ENCODE measurements around the gene MS4A10. TPM values are rescaled to one million over a fixed set of nuclear protein-coding genes. Genes with fewer than 3 reads are reported as not detected.

Gene MS4A10
- total RNA-seq, 1 donor from 2014 or later = not detected

DNA sequence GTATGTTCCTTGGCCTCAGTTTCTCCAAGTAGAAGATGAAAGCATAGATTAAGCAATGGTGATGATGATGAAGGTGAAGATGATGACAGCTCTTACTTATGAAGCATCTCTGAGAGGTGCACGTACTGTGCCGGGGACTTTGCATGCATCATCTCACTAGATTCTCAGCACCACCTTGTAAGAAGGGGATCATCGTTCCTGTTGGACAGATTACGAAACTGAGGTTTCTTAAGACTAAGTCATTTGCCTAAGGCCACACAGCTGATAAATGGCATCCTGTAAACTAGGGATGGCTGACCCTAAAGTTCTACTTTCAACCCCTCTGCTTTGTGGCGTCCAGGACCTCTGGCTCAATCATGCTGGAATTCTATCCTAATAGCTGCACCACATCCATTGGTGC lies 19.8 kb upstream of the MS4A10 start:
- DNase-seq (ENCODE audit: low read depth) = no peak

DNA sequence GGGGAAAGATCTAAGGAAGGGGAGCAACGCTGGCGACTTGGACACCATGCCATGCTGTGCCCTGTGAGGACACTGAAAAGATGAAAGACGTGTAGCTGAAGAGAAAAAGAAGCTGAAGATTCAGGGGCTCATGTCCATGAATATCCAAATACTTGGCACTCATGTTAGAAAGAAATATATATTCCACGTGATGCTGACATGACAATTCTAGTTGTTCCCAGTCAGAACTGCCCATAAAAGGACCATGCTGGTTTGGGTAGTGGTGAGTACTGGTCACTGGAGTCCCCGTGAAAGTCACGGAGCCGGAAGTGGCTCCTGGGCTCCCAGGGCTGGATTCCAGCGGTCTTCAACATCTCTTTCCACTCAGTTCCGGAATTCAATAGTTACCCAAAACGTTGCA lies 18.6 kb upstream of the MS4A10 start:
- DNase-seq (ENCODE audit: low read depth) = no peak

DNA sequence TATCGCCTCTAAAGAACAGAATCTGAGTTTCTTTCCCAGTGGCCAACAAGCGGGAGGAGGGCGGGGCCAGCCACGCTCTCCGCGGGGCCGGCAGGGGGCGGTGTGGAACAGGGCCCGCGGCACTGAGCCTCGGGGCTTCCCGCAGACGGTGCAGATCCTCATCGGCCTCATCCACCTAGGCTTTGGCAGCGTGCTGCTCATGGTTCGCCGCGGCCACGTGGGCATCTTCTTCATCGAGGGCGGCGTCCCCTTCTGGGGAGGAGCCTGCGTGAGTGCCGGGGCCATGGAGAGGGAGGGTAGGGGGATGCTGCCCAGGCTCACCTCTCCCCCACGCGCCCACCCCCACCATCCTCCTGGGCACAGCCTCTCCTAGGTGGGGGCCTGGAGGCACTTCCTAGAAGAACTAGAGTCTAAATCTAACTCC lies 17.7 kb upstream of the MS4A10 start:
- DNase-seq (ENCODE audit: low read depth) = no peak

DNA sequence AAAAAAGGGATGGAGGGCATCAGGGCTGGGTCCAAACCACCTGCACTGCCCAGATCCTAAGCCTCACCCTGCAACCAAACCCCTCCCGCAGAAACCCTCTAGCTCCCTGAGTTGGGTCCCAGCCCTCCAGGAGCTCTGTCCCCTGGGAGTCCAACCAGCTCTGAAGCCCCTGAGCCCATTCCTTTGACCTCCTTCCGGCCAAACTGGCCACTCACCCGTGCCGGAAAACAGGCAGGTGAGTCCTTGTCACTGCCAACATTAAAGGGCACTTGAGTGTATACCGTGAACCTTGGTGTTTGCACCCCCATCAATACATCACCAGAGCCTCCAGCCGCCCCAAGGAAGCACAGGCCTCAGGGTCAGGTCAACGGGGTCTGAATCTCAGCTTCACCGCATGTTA lies 16.9 kb upstream of the MS4A10 start:
- no peak for DNase-seq (ENCODE audit: low read depth)

DNA sequence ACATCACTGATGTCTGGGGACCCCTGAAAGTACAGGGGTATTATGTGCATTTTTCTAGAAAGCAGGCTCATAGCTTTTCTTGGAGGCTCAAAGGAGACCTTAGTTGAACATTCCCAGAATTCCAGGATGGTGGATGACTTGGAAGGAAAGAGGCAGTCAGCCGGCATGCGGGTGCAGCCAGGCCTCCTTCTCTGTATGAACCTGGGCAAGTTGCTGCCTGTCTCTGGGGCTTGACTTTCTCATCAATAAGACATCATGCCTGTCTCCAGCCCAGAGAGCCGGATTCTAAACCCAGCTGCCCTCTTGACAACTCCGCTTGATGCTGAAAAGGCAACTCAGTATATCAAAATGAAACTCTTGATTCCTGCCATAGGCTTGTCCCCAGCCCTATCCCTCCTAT lies 15.9 kb upstream of the MS4A10 start:
- DNase-seq (ENCODE audit: low read depth) = no peak

DNA sequence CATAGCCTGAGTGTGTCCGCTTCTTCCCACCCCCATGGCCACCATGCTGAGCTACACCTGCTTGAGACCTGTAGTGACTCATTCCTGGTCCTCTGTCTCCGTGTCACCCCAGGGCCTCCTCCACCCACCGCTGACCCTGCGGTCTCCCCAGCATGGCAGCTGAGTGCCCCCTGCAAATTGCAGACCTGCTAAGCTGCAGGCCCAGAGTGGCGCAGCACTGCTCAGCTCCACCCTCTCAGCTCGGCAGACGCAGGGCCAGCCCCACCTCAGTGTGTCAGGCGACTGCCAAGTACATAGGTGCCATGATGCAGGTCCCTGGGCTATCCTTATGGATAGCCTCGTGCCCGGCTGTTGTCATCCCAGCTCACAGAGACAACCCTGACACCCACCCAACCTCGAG lies 15.3 kb upstream of the MS4A10 start:
- no peak for DNase-seq (ENCODE audit: low read depth)

DNA sequence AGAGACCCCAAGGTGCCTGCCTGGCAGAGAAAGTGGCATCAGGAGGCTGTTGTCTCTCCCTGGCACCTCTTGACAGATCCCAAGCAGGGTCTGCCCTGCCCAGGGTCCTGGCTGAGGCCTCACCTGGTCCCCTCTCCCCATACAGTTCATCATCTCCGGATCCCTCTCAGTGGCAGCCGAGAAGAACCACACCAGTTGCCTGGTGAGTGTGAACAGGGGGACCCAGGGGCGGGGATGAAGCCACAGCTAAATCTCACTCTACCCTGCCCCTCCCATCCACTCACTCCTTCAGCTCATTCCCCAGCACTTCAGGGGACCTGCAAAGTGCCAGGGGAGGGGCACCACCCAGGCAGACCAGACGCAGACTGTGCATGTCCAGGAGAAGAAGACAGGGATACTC lies 14.0 kb upstream of the MS4A10 start:
- no peak for DNase-seq (ENCODE audit: low read depth)

DNA sequence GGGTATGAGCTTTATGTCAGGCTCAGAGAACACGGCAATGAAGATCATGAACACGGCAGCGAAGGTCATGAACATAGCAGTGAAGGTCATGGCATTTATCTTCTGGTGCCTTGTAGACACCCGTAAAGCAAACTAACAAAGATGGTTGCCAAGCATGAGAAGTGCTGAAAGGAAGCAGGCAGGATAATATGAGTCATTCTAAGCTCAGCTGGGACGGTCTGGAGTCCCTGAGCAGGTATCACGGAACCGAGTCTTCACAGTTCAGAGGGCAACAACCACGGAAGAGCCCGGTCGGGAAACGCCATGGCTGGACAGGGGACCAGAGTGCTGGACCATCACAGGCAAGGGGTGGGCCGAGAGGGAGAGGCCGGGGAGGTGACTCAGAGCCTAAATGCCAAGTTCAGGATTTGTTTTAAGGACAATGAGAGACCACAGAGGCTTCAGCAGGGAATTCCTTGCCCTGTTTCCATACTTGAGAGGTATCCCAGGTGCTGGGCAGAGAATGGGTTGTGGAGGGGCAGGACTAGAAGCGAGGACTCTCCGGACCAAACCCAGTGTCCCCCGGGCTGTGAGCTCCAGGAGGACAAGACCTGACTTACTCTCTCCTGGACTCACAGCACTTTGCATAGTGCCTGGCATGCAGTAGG lies 13.1 kb upstream of the MS4A10 start:
- DNase-seq (ENCODE audit: low read depth) = no peak

DNA sequence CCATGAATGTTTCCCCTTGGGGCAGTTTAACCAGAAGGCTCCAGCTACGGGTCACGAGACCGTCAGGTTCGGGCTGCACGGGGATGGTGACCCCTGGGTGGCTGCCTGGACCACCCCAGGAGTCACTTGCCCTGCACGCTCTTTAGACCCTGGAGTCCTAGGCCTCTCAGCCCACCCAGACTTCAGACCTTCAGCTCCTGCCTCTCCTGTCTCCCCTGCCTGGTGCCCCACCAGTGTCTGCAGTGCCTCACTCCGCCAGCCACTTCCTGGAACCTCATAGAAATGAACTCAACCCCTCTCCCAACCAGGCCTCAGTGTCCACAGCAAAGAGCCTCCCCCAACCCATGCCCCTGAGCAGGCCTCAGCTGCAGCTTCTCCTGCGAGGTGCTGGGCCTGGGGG lies 12.5 kb upstream of the MS4A10 start:
- DNase-seq (ENCODE audit: low read depth) = no peak

DNA sequence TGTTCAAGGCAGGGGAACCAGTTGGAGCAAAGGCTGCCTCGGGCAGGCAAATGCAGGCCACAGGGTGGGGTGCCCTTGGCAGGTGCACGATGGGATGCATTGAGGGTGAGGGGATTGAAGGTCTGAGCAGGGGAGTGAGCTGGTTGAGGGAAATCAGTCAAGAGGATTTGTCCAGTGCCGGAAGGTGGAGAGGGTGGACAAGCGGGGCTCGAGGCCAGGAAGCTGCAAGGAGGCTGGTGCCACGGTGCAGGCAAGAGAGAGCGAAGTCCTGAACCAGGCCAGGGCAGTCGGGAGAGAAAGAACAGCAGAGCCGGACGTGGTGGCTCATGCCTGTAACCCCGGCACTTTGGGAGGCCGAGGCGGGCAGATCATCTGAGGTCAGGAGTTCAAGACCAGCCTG lies 10.4 kb upstream of the MS4A10 start:
- DNase-seq (ENCODE audit: low read depth) = no peak

DNA sequence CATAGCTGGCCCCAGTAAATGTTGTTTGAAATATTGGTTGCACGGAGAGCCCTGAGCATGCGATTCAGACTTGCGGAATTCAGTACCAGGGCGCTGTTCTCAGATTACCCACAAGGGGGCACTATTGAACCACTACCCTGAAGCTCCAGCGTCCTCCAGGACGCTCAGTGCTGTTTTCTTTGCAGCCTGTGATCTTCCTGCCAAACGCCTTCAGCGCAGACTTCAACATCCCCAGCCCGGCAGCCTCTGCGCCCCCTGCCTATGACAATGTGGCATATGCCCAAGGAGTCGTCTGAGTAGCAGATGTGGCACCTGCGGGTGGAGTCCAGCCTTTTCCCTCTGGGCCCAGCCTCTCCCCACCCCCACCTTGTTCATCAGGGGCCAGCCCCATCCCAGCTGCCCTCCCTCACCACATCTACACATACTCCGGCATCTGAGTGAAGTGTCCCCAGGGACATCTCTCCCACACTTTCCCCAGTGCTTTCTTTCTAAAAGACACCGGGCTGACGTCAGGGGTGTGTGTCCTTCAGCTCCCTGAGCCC lies 9.6 kb upstream of the MS4A10 start:
- DNase-seq (ENCODE audit: low read depth) = peak; percentile 85

DNA sequence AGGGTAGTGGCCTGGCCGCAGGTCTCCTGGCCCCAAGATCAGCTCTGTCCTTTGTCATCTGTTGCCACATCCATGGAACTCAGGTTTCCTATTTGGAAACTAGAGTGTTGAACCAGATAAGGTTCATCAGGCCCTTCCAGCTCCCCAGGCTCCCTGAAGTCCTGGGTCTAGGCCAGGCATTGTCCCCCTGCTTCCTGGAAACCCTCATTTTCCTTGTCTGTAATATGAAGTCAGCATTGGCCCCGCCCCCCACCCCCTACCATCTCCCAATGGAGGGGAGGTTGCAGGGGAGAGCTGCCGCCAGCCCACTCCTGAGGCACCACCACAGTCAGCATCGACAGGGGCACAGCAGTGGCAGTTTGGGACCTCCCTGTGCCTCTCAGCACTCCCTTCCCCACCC lies 9.0 kb upstream of the MS4A10 start:
- no peak for DNase-seq (ENCODE audit: low read depth)

DNA sequence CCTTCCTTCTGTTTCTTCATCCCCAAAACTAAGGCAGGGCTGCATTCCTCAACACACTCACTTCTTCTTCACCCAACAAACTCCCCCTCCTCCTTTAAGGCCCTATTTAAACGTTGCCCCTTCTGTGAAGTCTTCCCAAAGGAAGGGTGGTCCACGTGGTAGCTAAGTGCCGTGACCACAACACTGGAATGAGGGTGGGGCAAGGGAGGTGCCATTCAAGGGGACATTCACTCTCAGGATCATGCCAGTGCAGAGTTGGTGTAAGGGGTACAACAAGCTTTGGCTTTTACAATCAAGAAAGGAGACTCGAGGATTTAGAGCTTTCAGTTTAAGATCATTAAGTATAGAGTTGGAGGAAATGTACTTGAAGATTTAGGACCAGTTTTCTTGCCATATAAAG lies 8.0 kb upstream of the MS4A10 start:
- DNase-seq (ENCODE audit: low read depth) = no peak

DNA sequence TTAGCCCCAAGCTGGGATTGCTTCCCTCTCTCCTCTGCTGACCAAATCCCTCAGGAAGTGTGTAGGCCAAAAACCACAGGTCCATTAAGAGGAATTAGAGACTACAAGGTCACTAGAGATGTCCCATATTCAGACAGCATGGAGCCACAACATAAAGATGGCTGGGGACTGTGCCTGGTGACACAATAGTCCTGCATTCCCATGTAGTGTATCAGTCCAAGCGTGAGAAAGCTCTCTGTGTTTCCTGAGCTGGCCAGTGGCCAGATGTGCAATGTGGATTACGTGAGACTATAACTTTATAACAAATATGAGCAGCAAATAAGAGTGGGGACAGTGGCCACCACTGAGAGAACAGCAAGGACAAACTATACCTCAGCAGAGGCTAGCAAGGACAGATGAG lies 7.6 kb upstream of the MS4A10 start:
- DNase-seq (ENCODE audit: low read depth) = peak; percentile 10

DNA sequence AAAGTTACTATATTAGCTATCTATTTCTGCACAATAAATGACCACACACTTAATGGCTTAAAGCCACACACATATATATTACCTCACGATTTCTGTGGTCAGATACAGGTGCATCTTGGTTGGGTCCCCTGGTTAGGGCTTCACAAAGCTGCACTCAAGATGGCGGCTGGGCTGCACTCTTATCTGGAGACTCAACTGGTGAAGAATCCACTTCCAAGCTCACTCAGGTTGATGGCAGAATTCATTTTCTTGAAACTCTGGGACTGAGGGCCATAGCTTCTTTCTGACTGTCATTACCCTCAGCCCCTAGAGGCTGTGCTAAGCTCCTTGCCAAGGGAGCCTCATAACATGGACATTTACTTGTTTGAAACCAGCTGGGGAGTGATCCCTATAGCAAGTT lies 5.1 kb upstream of the MS4A10 start:
- DNase-seq (ENCODE audit: low read depth) = no peak

DNA sequence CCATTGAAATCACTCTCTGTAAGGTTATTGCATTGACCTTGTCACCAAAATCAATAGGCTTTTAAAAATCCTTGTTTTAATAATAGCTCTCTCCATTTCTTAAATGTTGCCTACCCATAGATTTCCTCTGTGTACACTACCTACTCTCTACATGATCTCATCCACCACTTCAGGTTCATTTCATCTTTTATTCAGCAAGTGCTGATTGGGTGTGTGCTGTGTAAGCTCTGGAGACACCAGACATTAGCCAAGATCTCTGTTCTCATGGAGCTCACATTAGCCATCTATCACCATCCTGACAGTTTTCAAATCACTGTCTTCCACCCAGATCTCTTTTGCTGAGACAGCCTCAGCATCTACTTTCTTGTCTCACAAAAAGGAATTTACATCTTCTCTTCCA lies 4.4 kb upstream of the MS4A10 start:
- DNase-seq (ENCODE audit: low read depth) = no peak

DNA sequence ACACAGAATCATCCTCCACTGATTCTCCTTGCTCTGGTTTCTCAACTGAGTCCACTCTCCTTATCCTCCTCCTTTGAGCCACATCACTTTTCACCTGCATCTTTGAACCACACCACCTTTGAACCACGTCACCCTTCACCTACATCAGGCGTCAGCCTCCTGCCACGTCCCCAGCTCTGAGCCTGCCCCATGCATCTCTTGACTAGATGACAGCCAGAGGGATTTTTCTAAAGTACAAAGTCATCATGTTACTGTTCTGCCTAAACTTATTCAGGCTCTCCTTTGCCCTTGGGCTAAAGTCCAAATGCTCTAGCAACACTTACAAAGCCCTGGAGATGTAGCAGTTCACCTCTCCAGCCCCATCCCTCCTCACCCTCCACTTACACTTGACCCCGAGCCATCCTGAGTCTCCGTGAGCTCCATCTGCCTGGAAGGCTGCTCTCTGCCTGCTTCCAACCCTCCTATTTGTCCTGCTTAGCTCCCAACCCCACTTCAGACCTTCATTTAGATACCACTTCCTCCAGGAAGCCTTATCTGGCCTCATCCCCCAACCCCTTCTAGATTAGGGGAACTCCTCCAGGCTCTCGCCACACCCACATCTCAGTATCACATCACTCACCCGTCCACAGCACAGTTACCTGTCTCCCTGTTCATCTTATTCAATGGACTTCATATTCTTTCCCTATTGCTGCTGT lies 3.7 kb upstream of the MS4A10 start:
- no peak for DNase-seq (ENCODE audit: low read depth)

DNA sequence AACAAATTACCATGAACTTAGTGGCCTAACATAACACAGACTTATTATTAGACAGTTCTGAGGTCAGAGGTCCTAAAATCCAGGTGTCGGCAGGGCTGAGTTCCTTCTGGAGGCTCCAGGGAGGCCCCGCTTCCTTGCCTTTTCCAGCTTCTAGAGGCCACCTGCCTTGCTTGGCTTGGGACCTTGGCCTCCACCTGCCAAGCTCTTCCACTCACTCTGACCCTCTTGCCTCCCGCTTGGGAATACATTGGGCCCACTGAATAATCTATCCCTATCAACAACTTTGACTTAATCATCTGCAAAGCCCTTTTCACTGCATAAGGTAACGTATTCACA lies 3.2 kb upstream of the MS4A10 start:
- DNase-seq (ENCODE audit: low read depth) = no peak

DNA sequence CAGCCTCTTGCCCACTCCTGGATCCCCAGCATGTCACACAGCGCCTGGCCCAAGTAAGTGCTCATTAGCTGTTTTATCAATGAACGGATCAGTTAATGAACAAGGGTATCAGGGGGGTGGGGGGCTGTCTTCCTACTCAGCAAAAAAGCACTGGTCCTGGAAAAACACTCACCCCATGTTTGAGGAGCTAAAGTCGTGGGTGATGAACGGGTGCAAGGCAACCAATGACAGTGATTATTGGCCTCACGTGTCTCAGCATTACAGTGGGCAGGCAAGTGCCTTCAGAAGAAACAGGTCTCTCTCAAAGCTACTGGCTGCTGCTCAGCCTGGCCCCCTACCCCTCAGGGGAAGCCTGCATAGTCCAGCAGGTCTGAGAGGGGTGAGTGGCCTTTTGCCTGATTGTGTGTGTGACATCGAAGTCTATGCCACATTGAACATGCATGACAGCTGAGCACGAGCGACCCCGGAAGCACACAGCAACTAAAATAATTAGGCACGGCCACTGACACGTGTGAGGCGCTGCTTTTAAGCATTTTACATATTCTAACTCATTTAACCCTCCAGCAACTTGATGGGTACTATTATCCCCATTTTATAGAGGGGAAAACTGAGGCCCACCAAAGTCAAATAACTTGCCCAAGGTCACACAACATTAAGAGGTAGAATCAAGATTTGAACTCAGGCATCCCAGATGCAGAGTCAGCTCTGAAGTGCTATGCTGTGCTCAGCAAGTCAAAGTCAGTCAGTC lies 2.6 kb upstream of the MS4A10 start:
- DNase-seq (ENCODE audit: low read depth) = no peak

DNA sequence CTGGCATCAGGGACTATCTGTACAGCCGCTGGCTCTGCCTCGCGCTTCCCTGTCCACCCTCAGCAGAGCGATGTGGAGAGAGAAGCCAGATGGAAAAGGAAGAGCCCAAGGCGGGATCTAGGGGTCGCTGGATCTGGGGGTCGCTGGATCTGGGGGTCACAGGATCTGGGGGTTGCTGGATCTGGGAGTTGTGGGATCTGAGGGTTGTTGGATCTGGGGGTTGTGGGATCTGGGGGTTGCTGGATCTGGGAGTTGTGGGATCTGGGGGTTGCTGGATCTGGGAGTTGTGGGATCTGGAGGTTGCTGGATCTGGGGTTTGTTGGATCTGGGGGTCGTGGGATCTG lies 2.0 kb upstream of the MS4A10 start:
- DNase-seq (ENCODE audit: low read depth) = no peak

DNA sequence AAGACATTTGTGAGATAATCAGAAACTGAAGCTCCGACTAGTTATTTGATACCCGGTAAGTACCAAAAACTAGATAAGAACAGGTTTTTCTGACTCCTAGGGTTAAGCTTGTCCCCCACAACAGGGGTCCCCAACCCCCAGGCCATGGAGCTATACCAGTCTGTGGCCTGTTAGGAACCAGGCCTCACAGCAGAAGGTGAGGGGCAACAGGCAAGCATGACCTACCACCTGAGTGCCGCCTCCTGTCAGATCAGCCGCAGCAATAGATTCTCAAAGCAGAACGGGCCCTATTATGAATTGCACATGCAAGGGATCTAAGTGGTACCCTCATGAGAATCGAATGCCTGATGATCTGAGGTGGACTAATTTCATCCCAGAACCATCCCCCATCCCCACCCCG lies 1.2 kb upstream of the MS4A10 start:
- no peak for DNase-seq (ENCODE audit: low read depth)

DNA sequence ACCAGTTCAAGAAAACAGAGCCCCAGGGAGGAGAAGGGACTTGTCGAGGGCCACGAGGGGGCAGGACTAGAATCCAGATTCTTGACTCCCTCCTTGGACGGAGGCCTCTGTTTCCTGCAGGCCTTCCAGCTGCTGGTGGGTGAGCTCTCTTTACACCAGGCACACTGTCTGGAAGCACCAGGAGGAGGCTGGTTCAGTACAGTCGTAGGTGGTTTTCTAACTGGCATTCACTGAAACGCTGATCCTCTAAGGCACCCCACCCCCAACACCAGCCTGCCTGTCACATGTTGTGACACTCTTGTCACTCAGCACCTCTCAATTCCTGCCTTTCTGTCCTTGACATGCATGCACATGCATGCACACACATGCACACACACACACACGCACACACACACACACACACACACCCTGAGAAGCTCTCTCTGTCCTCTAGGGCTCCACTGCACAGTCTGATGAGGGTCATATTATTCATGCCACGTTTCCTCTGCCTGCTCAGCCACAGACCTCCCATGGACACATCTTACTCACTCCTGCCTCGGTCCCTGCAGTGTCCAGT lies 751 bp downstream of the MS4A10 start:
- peak; percentile 11 for DNase-seq (ENCODE audit: low read depth)
